MCF 10A (cell line): ENCODE measurements around the gene SERPINB6. TPM values are rescaled to one million over a fixed set of nuclear protein-coding genes. Genes with fewer than 3 reads are reported as not detected.

ENCODE experiments used
- BruUV-seq: library from RNA; stranded (reverse); fragments of 400-500 nt; replicated peaks from 2 replicates; lab custom pipeline; 2021; lab: Mats Ljungman, UMichigan
- CTCF ChIA-PET: fragments of 300-600 bp; sonication (Branson Sonifier 250); formaldehyde crosslinking; extraction: SDS; loops from one replicate; lab custom pipeline; 2021; ENCODE audit warnings: antibody characterized with exemption, inconsistent platforms; lab: Yijun Ruan, JAX
- POLR2A ChIA-PET: fragments of 300-600, 350-650 bp; sonication (Branson Sonifier 250); formaldehyde crosslinking; extraction: SDS; loops from one replicate; lab custom pipeline; 2020; ENCODE audit warnings: antibody characterized with exemption, inconsistent platforms; lab: Yijun Ruan, JAX
- DNase-seq: peaks from one replicate; pipeline ENCODE4 v3.0.0-alpha.2; 2018; ENCODE audit not compliant: unreplicated experiment
- H3K27ac Mint-ChIP-seq: one replicate; pipeline ENCODE4 v1.8.0; 2022; ENCODE audit warnings: mild to moderate bottlenecking, low read depth, mixed read lengths; ENCODE audit not compliant: unreplicated experiment
- H3K27me3 Mint-ChIP-seq: one replicate; pipeline ENCODE4 v1.8.0; 2022; ENCODE audit warnings: mixed read lengths; ENCODE audit not compliant: insufficient read depth, unreplicated experiment
- H3K36me3 Mint-ChIP-seq: one replicate; pipeline ENCODE4 v1.8.0; 2022; ENCODE audit warnings: mild to moderate bottlenecking, moderate library complexity, mixed read lengths; ENCODE audit not compliant: insufficient read depth, unreplicated experiment
- H3K4me1 Mint-ChIP-seq: one replicate; pipeline ENCODE4 v1.8.0; 2022; ENCODE audit warnings: mixed read lengths; ENCODE audit not compliant: insufficient read depth, unreplicated experiment
- H3K4me3 Mint-ChIP-seq: one replicate; pipeline ENCODE4 v1.8.0; 2022; ENCODE audit warnings: mild to moderate bottlenecking, moderate library complexity, mixed read lengths; ENCODE audit not compliant: unreplicated experiment
- H3K9me3 Mint-ChIP-seq: one replicate; pipeline ENCODE4 v1.8.0; 2022; ENCODE audit warnings: mixed read lengths; ENCODE audit not compliant: unreplicated experiment
- CTCF ChIP-seq: fragments of 200-600 bp; IDR thresholded peaks from one replicate; pipeline ENCODE4 v1.8.0; 2022; ENCODE audit warnings: antibody characterized with exemption, mild to moderate bottlenecking; ENCODE audit not compliant: unreplicated experiment
- intact Hi-C: fragments of 100-400 bp; cut with micrococcal nuclease; formaldehyde crosslinking; loops from 2 replicates; pipeline ENCODE4 v1.14.1; 2022
- total RNA-seq: library from RNA; stranded (reverse); gene quantifications from 2 replicates; pipeline ENCODE4 v1.2.3, GENCODE V29; 2022

The SERPINB6 gene
- total RNA-seq, 1 experiment from 2014 or later: 75.6 TPM

- peaks cover 14% of the 10 kb centered on the region for H3K4me1 Mint-ChIP-seq
- no peak overlapping the region for H3K27ac Mint-ChIP-seq
- intact Hi-C loops: no loop called here
- TF ChIP-seq CTCF: no peak
- no peak overlapping the region for H3K4me3 Mint-ChIP-seq
- H3K27me3 Mint-ChIP-seq: no peaks in the 10 kb centered on the region
- H3K9me3 Mint-ChIP-seq: no peaks in the 10 kb centered on the region
- H3K36me3 Mint-ChIP-seq: no peaks in the 10 kb centered on the region
- POLR2A ChIA-PET: interaction anchor here (1.9 to 2.4 kb wide), 3 partner anchors 8 to 10 kb away, joined by 4 to 13 read pairs (median 12); partner anchors contain the start of gene SERPINB6
- CTCF ChIA-PET: interaction anchor here (0.5 to 0.9 kb wide), 2 partner anchors 171 to 229 kb away, joined by 3 read pairs; no protein-coding TSS in a partner anchor
- no peak for DNase-seq
- BruUV-seq: no TSS peak
Observed at GRCh38 chr6:2979819-2980464, 8.6 kb upstream of the SERPINB6 start.

- H3K4me1 Mint-ChIP-seq: peaks cover 14% of the 10 kb centered on the region
- no TSS peak for BruUV-seq
- H3K4me3 Mint-ChIP-seq: no peak overlapping the region
- no peaks in the 10 kb centered on the region for H3K27me3 Mint-ChIP-seq
- TF ChIP-seq CTCF: no peak
- no peak overlapping the region for H3K27ac Mint-ChIP-seq
- no peaks in the 10 kb centered on the region for H3K9me3 Mint-ChIP-seq
- no peaks in the 10 kb centered on the region for H3K36me3 Mint-ChIP-seq
- ChIA-PET CTCF (interaction anchor here (0.8 to 2.6 kb wide), 2 partner anchors 8 to 46 kb away, joined by 3 to 8 read pairs; no protein-coding TSS in a partner anchor), POLR2A (interaction anchor here (1.9 to 2.4 kb wide), 2 partner anchors 7 to 9 kb away, joined by 4 to 12 read pairs; partner anchors contain the start of gene SERPINB6)
- intact Hi-C loops: no loop called here
- no peak for DNase-seq
Observed at GRCh38 chr6:2978923-2979322, 7.6 kb upstream of the SERPINB6 start.

GRCh38 chr6:2977799-2978590, 6.6 kb upstream of the SERPINB6 start:
- no peaks in the 10 kb centered on the region for H3K36me3 Mint-ChIP-seq
- no TSS peak for BruUV-seq
- DNase-seq: no peak

More at GRCh38 chr6:2977799-2978590, 6.6 kb upstream of the SERPINB6 start:
- H3K27ac Mint-ChIP-seq: no peak overlapping the region
- POLR2A ChIA-PET: interaction anchor here (2.4 kb wide), 1 partner anchor 10 kb away, joined by 12 read pairs; no protein-coding TSS in a partner anchor
- intact Hi-C loops: no loop called here
- no peak overlapping the region for H3K4me3 Mint-ChIP-seq
- no peaks in the 10 kb centered on the region for H3K9me3 Mint-ChIP-seq
- peaks cover 14% of the 10 kb centered on the region for H3K4me1 Mint-ChIP-seq
- H3K27me3 Mint-ChIP-seq: no peaks in the 10 kb centered on the region
- CTCF ChIA-PET: interaction anchor here (0.6 to 2.6 kb wide), 4 partner anchors 8 to 211 kb away, joined by 3 to 8 read pairs (median 3); no protein-coding TSS in a partner anchor
- no peak for TF ChIP-seq CTCF
